ENCODE measurements around the gene C22orf39.
"Not testable (repeated sequence)": the region's sequence is repeated elsewhere in the genome, so short reads cannot be mapped to it uniquely, and the experiment has no call there.

Gene C22orf39

DNA sequence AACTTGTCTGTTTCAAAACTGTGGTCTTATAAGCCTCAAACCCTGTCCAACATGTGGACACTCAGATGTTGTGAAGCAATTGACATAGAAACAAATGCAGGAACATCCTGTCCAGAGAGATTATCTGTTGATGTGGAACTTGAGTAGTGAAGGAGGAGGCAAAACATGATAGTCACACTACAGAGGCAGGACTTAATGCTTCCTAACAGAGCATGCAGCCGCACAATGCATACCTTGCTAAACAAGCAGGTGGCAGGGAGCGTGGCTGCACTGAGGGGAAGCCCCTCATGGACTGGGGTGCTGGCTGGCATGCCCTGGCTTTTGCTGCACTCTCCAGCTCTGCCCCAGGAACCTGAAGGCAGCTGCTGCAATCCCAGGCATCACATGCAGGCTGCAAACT lies 5.3 kb downstream of the C22orf39 start:
- H3K4me3 ChIP-seq (ENCODE audit: low read depth in 1 of 2, low read length in 2 of 2) = no peak overlapping the region
- H3K4me1 ChIP-seq (ENCODE audit: control insufficient read depth in 1 of 2, insufficient read depth in 2 of 2, low read length in 2 of 2) = peaks cover 9 to 15% of the 10 kb centered on the region in 2 donors
- H3K9me3 ChIP-seq (ENCODE audit: control insufficient read depth in 1 of 2, low read length in 2 of 2) = no peaks in the 10 kb centered on the region
- H3K27me3 ChIP-seq (ENCODE audit: control insufficient read depth in 1 of 2, insufficient read depth in 2 of 2, low read length in 2 of 2) = no peaks in the 10 kb centered on the region
- no peak overlapping the region for H3K27ac ChIP-seq (ENCODE audit: low read depth, low read length)
- H3K36me3 ChIP-seq (ENCODE audit: control insufficient read depth in 1 of 2, insufficient read depth in 2 of 2, low read length in 2 of 2) = peaks cover 9 to 20% of the 10 kb centered on the region in 2 donors
- no peak overlapping the region for H3K9ac ChIP-seq (ENCODE audit: low read depth in 1 of 2, low read length in 2 of 2)

- Histone ChIP-seq H3K4me1 (ENCODE audit: control insufficient read depth in 1 of 2, insufficient read depth in 2 of 2, low read length in 2 of 2) (peaks cover 0 to 4% of the 10 kb centered on the region in 2 donors), H3K9ac (ENCODE audit: low read depth in 1 of 2, low read length in 2 of 2) (no peak overlapping the region), H3K36me3 (ENCODE audit: control insufficient read depth in 1 of 2, insufficient read depth in 2 of 2, low read length in 2 of 2) (peaks cover 12 to 25% of the 10 kb centered on the region in 2 donors)
These were observed 6.9 kb downstream of the C22orf39 start for GRCh38 chr22:19440411-19441195.

GRCh38 chr22:19438298-19438697 lies 9.2 kb downstream of the C22orf39 start:
- Histone ChIP-seq H3K27ac (ENCODE audit: low read depth, low read length) (no peak overlapping the region), H3K9ac (ENCODE audit: low read depth in 1 of 2, low read length in 2 of 2) (no peak overlapping the region), H3K9me3 (ENCODE audit: control insufficient read depth in 1 of 2, low read length in 2 of 2) (no peaks in the 10 kb centered on the region), H3K4me3 (ENCODE audit: low read depth in 1 of 2, low read length in 2 of 2) (no peak overlapping the region), H3K36me3 (ENCODE audit: control insufficient read depth in 1 of 2, insufficient read depth in 2 of 2, low read length in 2 of 2) (peaks cover 7 to 22% of the 10 kb centered on the region in 2 donors), H3K27me3 (ENCODE audit: control insufficient read depth in 1 of 2, insufficient read depth in 2 of 2, low read length in 2 of 2) (no peaks in the 10 kb centered on the region), H3K4me1 (ENCODE audit: control insufficient read depth in 1 of 2, insufficient read depth in 2 of 2, low read length in 2 of 2) (peaks cover 2 to 3% of the 10 kb centered on the region in 2 donors)

More at GRCh38 chr22:19440411-19441195, 6.9 kb downstream of the C22orf39 start:
- no peaks in the 10 kb centered on the region for H3K27me3 ChIP-seq (ENCODE audit: control insufficient read depth in 1 of 2, insufficient read depth in 2 of 2, low read length in 2 of 2)
- no peak overlapping the region for H3K4me3 ChIP-seq (ENCODE audit: low read depth in 1 of 2, low read length in 2 of 2)
- H3K9me3 ChIP-seq (ENCODE audit: control insufficient read depth in 1 of 2, low read length in 2 of 2) = no peaks in the 10 kb centered on the region
- no peak overlapping the region for H3K27ac ChIP-seq (ENCODE audit: low read depth, low read length)

GRCh38 chr22:19436444-19437161 lies 10.9 kb downstream of the C22orf39 start:
- H3K36me3 ChIP-seq (ENCODE audit: control insufficient read depth in 1 of 2, insufficient read depth in 2 of 2, low read length in 2 of 2) = peaks cover 7 to 22% of the 10 kb centered on the region in 2 donors
- not testable (repeated sequence) for H3K4me1 ChIP-seq (ENCODE audit: control insufficient read depth in 1 of 2, insufficient read depth in 2 of 2, low read length in 2 of 2)

DNA sequence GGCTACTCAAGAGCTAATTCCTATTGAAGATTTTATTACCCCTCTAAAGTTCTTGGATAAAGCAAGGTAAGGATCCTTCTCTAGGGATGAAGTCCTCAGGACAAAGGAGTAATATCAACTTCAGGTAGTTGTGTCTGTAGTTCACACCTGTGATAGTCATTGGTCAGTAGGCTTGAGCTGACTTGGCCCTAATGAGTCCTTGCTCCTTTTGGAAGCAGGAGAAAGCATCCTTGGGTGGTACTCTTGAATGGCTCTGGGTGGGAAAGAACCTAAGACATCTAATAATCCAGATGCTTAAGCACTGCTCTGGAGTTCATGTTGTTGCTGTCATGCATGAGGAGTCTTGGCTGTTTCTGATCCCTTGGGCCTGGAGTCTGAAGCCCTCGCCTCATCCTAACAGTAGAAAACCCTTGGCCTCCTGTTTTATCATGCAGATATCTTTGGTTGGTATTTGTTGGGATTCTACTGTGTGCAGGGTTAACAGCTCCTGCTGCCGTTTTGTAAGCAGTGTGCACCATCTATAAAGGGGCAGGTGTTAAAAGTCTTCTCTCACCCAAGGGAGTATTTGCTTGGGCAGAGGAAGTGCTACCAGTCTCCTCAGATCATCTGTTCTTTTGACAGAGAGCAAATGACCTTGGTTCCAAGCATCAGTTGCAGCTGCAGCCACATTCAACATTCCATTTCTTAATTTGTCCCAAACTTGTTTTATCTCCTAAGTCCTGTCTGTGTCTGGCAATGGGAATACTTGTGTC lies 12.5 kb downstream of the C22orf39 start:
- H3K36me3 ChIP-seq (ENCODE audit: control insufficient read depth in 1 of 2, insufficient read depth in 2 of 2, low read length in 2 of 2) = peaks cover 7 to 18% of the 10 kb centered on the region in 2 donors
- H3K4me1 ChIP-seq (ENCODE audit: control insufficient read depth in 1 of 2, insufficient read depth in 2 of 2, low read length in 2 of 2) = peaks cover 8 to 17% of the 10 kb centered on the region in 2 donors
- no peaks in the 10 kb centered on the region for H3K27me3 ChIP-seq (ENCODE audit: control insufficient read depth in 1 of 2, insufficient read depth in 2 of 2, low read length in 2 of 2)
- no peaks in the 10 kb centered on the region for H3K9me3 ChIP-seq (ENCODE audit: control insufficient read depth in 1 of 2, low read length in 2 of 2)
- no peak overlapping the region for H3K27ac ChIP-seq (ENCODE audit: low read depth, low read length)
- no peak overlapping the region for H3K9ac ChIP-seq (ENCODE audit: low read depth in 1 of 2, low read length in 2 of 2)
- no peak overlapping the region for H3K4me3 ChIP-seq (ENCODE audit: low read depth in 1 of 2, low read length in 2 of 2)

More at GRCh38 chr22:19436444-19437161, 10.9 kb downstream of the C22orf39 start:
- H3K27ac ChIP-seq (ENCODE audit: low read depth, low read length); H3K27me3 ChIP-seq (ENCODE audit: control insufficient read depth in 1 of 2, insufficient read depth in 2 of 2, low read length in 2 of 2); H3K9ac ChIP-seq (ENCODE audit: low read depth in 1 of 2, low read length in 2 of 2); H3K4me3 ChIP-seq (ENCODE audit: low read depth in 1 of 2, low read length in 2 of 2); H3K9me3 ChIP-seq (ENCODE audit: control insufficient read depth in 1 of 2, low read length in 2 of 2): not testable (repeated sequence)

DNA sequence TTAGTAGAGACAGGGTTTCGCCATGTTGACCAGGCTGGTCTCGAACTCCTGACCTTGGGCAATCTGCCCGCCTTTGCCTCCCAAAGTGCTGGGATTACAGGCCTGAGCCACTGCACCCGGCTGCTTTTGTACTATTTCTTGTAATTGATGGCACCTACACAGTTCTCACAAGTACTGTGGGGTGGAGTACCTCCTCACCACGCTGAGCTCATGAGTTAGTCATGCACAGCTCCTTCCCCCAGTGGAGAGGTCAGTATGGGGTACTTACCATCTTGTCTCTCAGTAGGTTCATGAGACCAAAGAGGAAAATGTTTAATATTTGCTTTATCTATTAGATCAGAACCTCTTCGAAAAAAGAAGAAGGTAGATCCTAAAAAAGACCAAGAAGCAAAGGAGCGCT lies 13.1 kb downstream of the C22orf39 start:
- H3K27me3 ChIP-seq (ENCODE audit: control insufficient read depth in 1 of 2, insufficient read depth in 2 of 2, low read length in 2 of 2) = no peaks in the 10 kb centered on the region

GRCh38 chr22:19432133-19432851 lies 15.2 kb downstream of the C22orf39 start, which contains the start of gene MRPL40:
TSS of gene MRPL40 (plus strand) at chr22:19432545. CDS start at chr22:19432555, 10 bp downstream.
- H3K36me3 ChIP-seq (ENCODE audit: control insufficient read depth in 1 of 2, insufficient read depth in 2 of 2, low read length in 2 of 2) = peaks cover 7 to 16% of the 10 kb centered on the region in 2 donors
- peak within 1 kb of the TSS; percentile 93 to 94 for H3K4me3 ChIP-seq (ENCODE audit: low read depth in 1 of 2, low read length in 2 of 2)
- peak within 1 kb of the TSS; percentile 94 for H3K27ac ChIP-seq (ENCODE audit: low read depth, low read length)
- no peaks in the 10 kb centered on the region for H3K9me3 ChIP-seq (ENCODE audit: control insufficient read depth in 1 of 2, low read length in 2 of 2)
- H3K4me1 ChIP-seq (ENCODE audit: control insufficient read depth in 1 of 2, insufficient read depth in 2 of 2, low read length in 2 of 2) = peaks cover 24% of the 10 kb centered on the region in 2 donors
- no peaks in the 10 kb centered on the region for H3K27me3 ChIP-seq (ENCODE audit: control insufficient read depth in 1 of 2, insufficient read depth in 2 of 2, low read length in 2 of 2)
- peak within 1 kb of the TSS; percentile 84 to 95 for H3K9ac ChIP-seq (ENCODE audit: low read depth in 1 of 2, low read length in 2 of 2)

More for the DNA sequence above, 13.1 kb downstream of the C22orf39 start:
- no peaks in the 10 kb centered on the region for H3K9me3 ChIP-seq (ENCODE audit: control insufficient read depth in 1 of 2, low read length in 2 of 2)
- no peak overlapping the region for H3K9ac ChIP-seq (ENCODE audit: low read depth in 1 of 2, low read length in 2 of 2)
- peaks cover 7 to 18% of the 10 kb centered on the region in 2 donors for H3K36me3 ChIP-seq (ENCODE audit: control insufficient read depth in 1 of 2, insufficient read depth in 2 of 2, low read length in 2 of 2)
- peaks cover 14 to 23% of the 10 kb centered on the region in 2 donors for H3K4me1 ChIP-seq (ENCODE audit: control insufficient read depth in 1 of 2, insufficient read depth in 2 of 2, low read length in 2 of 2)
- no peak overlapping the region for H3K4me3 ChIP-seq (ENCODE audit: low read depth in 1 of 2, low read length in 2 of 2)
- H3K27ac ChIP-seq (ENCODE audit: low read depth, low read length) = no peak overlapping the region

DNA sequence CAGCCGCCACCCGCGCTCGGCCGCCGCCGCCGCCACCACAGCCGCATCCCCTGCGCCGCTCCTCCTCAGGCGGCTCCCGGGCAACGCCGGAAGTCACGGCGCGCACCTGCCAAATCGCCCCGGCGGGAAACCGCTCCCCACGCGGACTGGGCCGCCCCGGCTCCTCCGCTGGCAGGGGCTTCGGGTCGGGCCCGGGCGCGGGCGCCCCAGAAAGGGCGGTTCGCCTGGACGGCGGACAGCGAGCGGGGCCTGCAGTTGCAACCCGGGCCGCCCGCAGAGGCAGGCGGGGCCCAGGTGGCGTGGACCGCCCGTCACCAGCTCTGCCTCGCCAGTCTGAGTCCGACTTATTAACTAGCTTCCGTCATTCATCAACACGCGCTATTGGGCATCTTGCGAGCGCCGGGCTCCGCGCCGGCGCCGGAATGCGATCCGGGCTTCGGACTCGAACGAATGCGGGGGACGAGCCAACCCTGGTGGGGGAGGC lies 15.8 kb downstream of the C22orf39 start, which contains the start of gene HIRA:
Gene HIRA (minus strand): TSS at position 85 of the 484 bp plus-strand sequence. CDS start 257 bp downstream, outside the sequence.
- H3K4me1 ChIP-seq (ENCODE audit: control insufficient read depth in 1 of 2, insufficient read depth in 2 of 2, low read length in 2 of 2) = peaks cover 24% of the 10 kb centered on the region in 2 donors
- peak within 1 kb of the TSS; percentile 90 to 95 for H3K9ac ChIP-seq (ENCODE audit: low read depth in 1 of 2, low read length in 2 of 2)
- H3K27me3 ChIP-seq (ENCODE audit: control insufficient read depth in 1 of 2, insufficient read depth in 2 of 2, low read length in 2 of 2) = no peaks in the 10 kb centered on the region
- peak within 1 kb of the TSS; percentile 93 to 94 for H3K4me3 ChIP-seq (ENCODE audit: low read depth in 1 of 2, low read length in 2 of 2)
- peaks cover 7 to 14% of the 10 kb centered on the region in 2 donors for H3K36me3 ChIP-seq (ENCODE audit: control insufficient read depth in 1 of 2, insufficient read depth in 2 of 2, low read length in 2 of 2)
- H3K9me3 ChIP-seq (ENCODE audit: control insufficient read depth in 1 of 2, low read length in 2 of 2) = no peaks in the 10 kb centered on the region
- peak within 1 kb of the TSS; percentile 94 for H3K27ac ChIP-seq (ENCODE audit: low read depth, low read length)

DNA sequence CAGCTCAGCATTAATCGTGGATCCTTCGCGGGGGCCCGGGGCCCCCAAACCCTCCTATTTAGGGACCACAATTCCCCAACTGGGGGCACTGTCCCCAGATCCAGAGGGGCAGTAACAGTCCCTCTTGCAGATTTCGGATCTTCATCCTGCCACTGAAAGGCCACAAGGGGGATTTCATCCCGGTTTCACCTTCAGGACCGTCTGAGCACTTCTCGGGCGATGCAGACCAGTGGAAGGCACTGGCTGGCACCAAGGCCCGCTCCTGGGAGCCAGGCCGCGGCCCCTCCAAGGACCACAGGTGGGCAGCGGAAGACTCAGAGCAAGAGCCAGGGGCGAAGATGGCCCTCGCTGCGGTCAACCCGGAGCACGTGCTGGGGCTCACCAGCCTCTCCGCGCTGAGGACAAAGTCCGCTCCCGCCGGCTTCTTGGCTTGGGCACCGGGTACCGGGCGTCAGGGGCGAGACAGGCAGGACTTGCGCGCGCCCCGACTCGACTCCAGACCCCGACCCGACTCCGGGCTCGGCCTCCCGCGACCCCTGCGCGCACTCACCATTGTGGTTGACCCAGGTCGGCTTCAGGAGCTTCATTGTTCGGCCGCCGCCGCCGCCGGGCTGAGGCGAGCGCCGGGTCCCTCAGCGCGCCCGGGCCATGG lies 16.5 kb downstream of the C22orf39 start:
- Histone ChIP-seq H3K9ac (ENCODE audit: low read depth in 1 of 2, low read length in 2 of 2) (peak overlapping the region; percentile 81 to 90), H3K4me1 (ENCODE audit: control insufficient read depth in 1 of 2, insufficient read depth in 2 of 2, low read length in 2 of 2) (peaks cover 24% of the 10 kb centered on the region in 2 donors), H3K27me3 (ENCODE audit: control insufficient read depth in 1 of 2, insufficient read depth in 2 of 2, low read length in 2 of 2) (no peaks in the 10 kb centered on the region), H3K9me3 (ENCODE audit: control insufficient read depth in 1 of 2, low read length in 2 of 2) (no peaks in the 10 kb centered on the region), H3K36me3 (ENCODE audit: control insufficient read depth in 1 of 2, insufficient read depth in 2 of 2, low read length in 2 of 2) (peaks cover 11 to 17% of the 10 kb centered on the region in 2 donors), H3K27ac (ENCODE audit: low read depth, low read length) (peak overlapping the region; percentile 52), H3K4me3 (ENCODE audit: low read depth in 1 of 2, low read length in 2 of 2) (peak overlapping the region; percentile 80 to 85)

All from duodenal mucosa (tissue), 2 donors.